Astrocyte (in vitro differentiated cells and primary cell): Measurements from ENCODE around the gene DNM1. TPM values are rescaled to one million over a fixed set of nuclear protein-coding genes. Genes with fewer than 3 reads are reported as not detected.

Experiments
- DNase-seq: peaks from one replicate; pipeline ENCODE4 v3.0.0-alpha.2; 2010; ENCODE audit warnings: low read depth
- FAIRE-seq: peaks from 2 replicates; lab custom pipeline; 2011; peaks lifted over from hg19 to GRCh38; lab: Jason Lieb, UNC
- H2AFZ ChIP-seq: 2 replicates; pipeline ENCODE4 v1.6.0; 2012; ENCODE audit warnings: low read depth, low read length, inconsistent platforms
- H3K27ac ChIP-seq: 2 replicates; pipeline ENCODE4 v1.5.1; 2011; ENCODE audit warnings: low read depth, low read length, inconsistent platforms
- H3K27me3 ChIP-seq: 2 replicates; pipeline ENCODE4 v1.6.0; 2011; ENCODE audit warnings: low read length, inconsistent platforms; ENCODE audit not compliant: insufficient read depth
- H3K36me3 ChIP-seq: 2 replicates; pipeline ENCODE4 v1.5.1; 2011; ENCODE audit warnings: low read length, inconsistent platforms; ENCODE audit not compliant: insufficient read depth
- H3K4me1 ChIP-seq: 2 replicates; pipeline ENCODE4 v1.5.1; 2011; ENCODE audit warnings: low read length, inconsistent platforms; ENCODE audit not compliant: insufficient read depth
- H3K4me2 ChIP-seq: 2 replicates; pipeline ENCODE4 v1.6.0; 2012; ENCODE audit warnings: low read length, inconsistent platforms
- H3K4me3 ChIP-seq: 2 replicates; pipeline ENCODE4 v1.5.1; 2011; ENCODE audit warnings: low read depth, mild to moderate bottlenecking, low read length, inconsistent platforms; ENCODE audit not compliant: insufficient read depth
- H3K79me2 ChIP-seq: 2 replicates; pipeline ENCODE4 v1.6.0; 2012; ENCODE audit warnings: mild to moderate bottlenecking, low read length, inconsistent platforms; ENCODE audit not compliant: insufficient read depth
- H3K9ac ChIP-seq: 2 replicates; pipeline ENCODE4 v1.6.0; 2012; ENCODE audit warnings: mild to moderate bottlenecking, low read length, inconsistent platforms
- H3K9me3 ChIP-seq: 2 replicates; pipeline ENCODE4 v1.5.1; 2012; ENCODE audit warnings: low read depth, mild to moderate bottlenecking, low read length, inconsistent platforms; ENCODE audit not compliant: insufficient read depth
- H4K20me1 ChIP-seq: 2 replicates; pipeline ENCODE4 v1.6.0; 2012; ENCODE audit warnings: low read length, inconsistent platforms; ENCODE audit not compliant: insufficient read depth
- H3K27ac Mint-ChIP-seq: one replicate; pipeline ENCODE4 v1.8.0; 2021; ENCODE audit warnings: mild to moderate bottlenecking, mixed read lengths; ENCODE audit not compliant: unreplicated experiment
- H3K27me3 Mint-ChIP-seq: one replicate; pipeline ENCODE4 v1.8.0; 2021; ENCODE audit warnings: low read depth, mixed read lengths; ENCODE audit not compliant: unreplicated experiment
- H3K36me3 Mint-ChIP-seq: one replicate; pipeline ENCODE4 v1.8.0; 2021; ENCODE audit warnings: low read depth, mixed read lengths; ENCODE audit not compliant: unreplicated experiment
- H3K4me1 Mint-ChIP-seq: one replicate; pipeline ENCODE4 v1.8.0; 2021; ENCODE audit warnings: low read depth, mixed read lengths; ENCODE audit not compliant: unreplicated experiment
- H3K4me3 Mint-ChIP-seq: one replicate; pipeline ENCODE4 v1.8.0; 2021; ENCODE audit warnings: mild to moderate bottlenecking, moderate library complexity, mixed read lengths; ENCODE audit not compliant: unreplicated experiment
- H3K9me3 Mint-ChIP-seq: one replicate; pipeline ENCODE4 v1.8.0; 2021; ENCODE audit warnings: mild to moderate bottlenecking, mixed read lengths; ENCODE audit not compliant: unreplicated experiment
- CTCF ChIP-seq: IDR thresholded peaks from 2 replicates; pipeline ENCODE4 v1.5.1; 2011; ENCODE audit warnings: low read depth, mild to moderate bottlenecking, inconsistent platforms, low read length, moderate library complexity; ENCODE audit not compliant: insufficient read depth
- EZH2 ChIP-seq: IDR thresholded peaks from 2 replicates; pipeline ENCODE4 v1.6.1; 2012; ENCODE audit warnings: mild to moderate bottlenecking, low read length, inconsistent platforms; ENCODE audit not compliant: insufficient read depth
- total RNA-seq: library from RNA; stranded (reverse); gene quantifications from 2 replicates; pipeline ENCODE4 v1.2.1, GENCODE V29; 2021

The DNM1 gene
- total RNA-seq, 1 donor from 2014 or later: 29.7 TPM

DNA sequence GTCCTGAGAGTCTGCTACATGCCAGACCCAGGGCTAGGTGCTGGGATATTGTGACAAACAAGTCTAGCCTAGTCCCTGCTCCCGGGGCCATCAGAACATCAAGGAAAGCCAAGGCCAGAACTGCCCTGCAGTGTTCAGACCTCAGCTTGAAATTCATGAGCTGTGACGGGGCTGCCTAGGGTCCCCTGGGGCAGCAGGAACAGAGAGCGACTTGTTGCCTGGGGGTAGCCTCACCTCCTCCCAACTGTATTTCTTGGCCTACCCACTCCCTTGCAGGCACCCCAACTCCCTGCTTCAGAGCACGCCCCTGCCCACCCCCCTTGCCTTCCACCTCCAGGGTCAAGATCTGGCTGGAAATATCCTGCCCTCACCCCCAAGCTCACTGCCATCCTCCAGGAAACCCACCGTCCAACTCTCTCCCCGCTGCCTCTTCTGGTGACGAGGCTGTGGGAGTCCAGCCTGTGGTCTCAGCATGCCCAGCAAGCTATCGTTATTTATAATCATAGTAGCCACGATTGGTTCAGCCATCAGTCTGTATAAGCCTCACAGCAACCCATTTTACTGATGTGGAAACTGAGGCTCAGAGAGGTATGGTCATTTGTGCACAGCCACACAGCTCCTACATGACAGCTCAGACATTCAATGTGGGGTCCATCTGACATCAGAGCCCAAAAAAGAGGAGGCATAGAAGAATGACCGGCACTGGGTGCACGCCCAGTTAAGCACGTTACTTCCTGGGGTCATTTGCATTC, 10.7 kb downstream of the DNM1 start:
- FAIRE-seq (no peak), DNase-seq (no peak)
- peaks cover 22% of the 10 kb centered on the region for H3K4me1 Mint-ChIP-seq
- no peak overlapping the region for H3K27ac Mint-ChIP-seq
- H3K27me3 ChIP-seq: no peaks in the 10 kb centered on the region
- H3K27me3 Mint-ChIP-seq: peaks cover 3% of the 10 kb centered on the region
- no peaks in the 10 kb centered on the region for H3K9me3 Mint-ChIP-seq
- no peak overlapping the region for H3K27ac ChIP-seq
- H3K36me3 Mint-ChIP-seq: peaks cover 4% of the 10 kb centered on the region
- H3K4me2 ChIP-seq: no peak overlapping the region
- no peaks in the 10 kb centered on the region for H3K36me3 ChIP-seq
- H3K4me3 ChIP-seq: no peak overlapping the region
- H3K4me1 ChIP-seq: peaks cover 35% of the 10 kb centered on the region
- H3K4me3 Mint-ChIP-seq: no peak overlapping the region
- H3K9ac ChIP-seq: no peak overlapping the region
- H4K20me1 ChIP-seq: peaks cover under 1% of the 10 kb centered on the region
- H3K9me3 ChIP-seq: no peaks in the 10 kb centered on the region
- no peak overlapping the region for H2AFZ ChIP-seq
- H3K79me2 ChIP-seq: no peaks in the 10 kb centered on the region
- no peak for TF ChIP-seq EZH2
- no peak for TF ChIP-seq CTCF

DNA sequence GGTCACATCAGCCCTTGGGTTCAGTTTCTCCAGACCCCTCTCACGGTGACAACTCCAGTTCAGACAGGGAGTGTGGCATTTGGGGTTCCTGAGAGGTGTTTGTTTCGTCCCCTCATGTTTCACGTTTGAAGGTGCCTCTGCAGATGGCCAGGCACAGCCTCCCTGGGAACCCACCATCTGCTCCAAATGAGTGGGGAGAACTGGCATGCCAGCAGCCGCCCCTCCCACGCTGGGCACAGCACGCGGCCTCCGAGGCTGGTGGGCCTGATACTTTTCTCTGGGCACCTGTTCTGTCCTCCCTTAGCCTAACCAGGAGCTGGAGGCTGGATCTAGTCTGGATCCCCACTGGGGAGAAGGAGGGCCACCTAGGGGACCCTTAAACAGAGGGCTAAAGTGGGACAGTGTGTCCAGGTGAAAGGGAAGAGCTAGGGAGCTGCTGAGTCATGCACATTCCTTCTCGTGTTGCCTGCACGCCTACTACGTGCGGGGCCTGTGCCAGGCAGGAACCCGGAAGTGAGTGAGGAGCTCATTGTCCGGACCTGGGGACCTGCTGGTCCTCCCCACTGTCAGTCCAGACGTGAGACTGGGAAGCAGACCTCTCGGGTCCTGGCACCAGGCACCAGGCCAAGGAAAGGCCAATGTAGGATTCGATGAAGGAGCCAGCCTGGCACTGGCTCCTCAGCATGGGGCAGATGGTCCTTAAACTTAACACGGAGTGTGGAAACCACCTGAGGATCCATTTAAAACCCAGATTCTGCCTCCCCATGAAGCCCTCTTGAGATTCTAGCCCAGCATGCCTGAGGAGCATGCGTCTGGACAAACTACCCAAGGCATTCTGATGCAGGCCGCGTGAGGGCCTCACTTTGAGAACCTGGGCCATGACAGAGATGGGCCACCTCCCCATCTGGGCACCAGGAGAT, 11.7 kb downstream of the DNM1 start:
- H3K27me3 Mint-ChIP-seq: peaks cover 3% of the 10 kb centered on the region
- H4K20me1 ChIP-seq: no peaks in the 10 kb centered on the region
- peak overlapping the region; percentile 44 for H2AFZ ChIP-seq
- no peaks in the 10 kb centered on the region for H3K79me2 ChIP-seq
- no peaks in the 10 kb centered on the region for H3K9me3 Mint-ChIP-seq
- peaks cover 35% of the 10 kb centered on the region for H3K4me1 ChIP-seq
- H3K36me3 Mint-ChIP-seq: peaks cover 9% of the 10 kb centered on the region
- DNase-seq: no peak
- H3K4me3 Mint-ChIP-seq: no peak overlapping the region
- peak overlapping the region; percentile 47 for H3K4me2 ChIP-seq
- H3K27me3 ChIP-seq: no peaks in the 10 kb centered on the region
- peak overlapping the region; percentile 70 for H3K27ac ChIP-seq
- no peak for TF ChIP-seq EZH2
- TF ChIP-seq CTCF: no peak
- H3K36me3 ChIP-seq: no peaks in the 10 kb centered on the region
- peaks cover 22% of the 10 kb centered on the region for H3K4me1 Mint-ChIP-seq
- peak overlapping the region; percentile 55 for H3K9ac ChIP-seq
- H3K27ac Mint-ChIP-seq: peak overlapping the region; percentile 53
- no peak overlapping the region for H3K4me3 ChIP-seq
- no peak for FAIRE-seq
- no peaks in the 10 kb centered on the region for H3K9me3 ChIP-seq
